Measurements from ENCODE around the gene MMD. TPM values are rescaled to one million over a fixed set of nuclear protein-coding genes. Genes with fewer than 3 reads are reported as not detected.
"Not testable (repeated sequence)": the region's sequence is repeated elsewhere in the genome, so short reads cannot be mapped to it uniquely, and the experiment has no call there.

Gene MMD
- total RNA-seq, 1 donor from 2014 or later, result 8.9 TPM

- DNase-seq (ENCODE audit: low spot score), result no peak
These were observed 22.3 kb upstream of the MMD start for GRCh38 chr17:55443904-55444303.

- DNase-seq (ENCODE audit: low spot score), result no peak
These were observed 21.5 kb upstream of the MMD start for GRCh38 chr17:55442953-55443683.

GRCh38 chr17:55442462-55442861, 20.8 kb upstream of the MMD start:
- no peak for DNase-seq (ENCODE audit: low spot score)

- DNase-seq (ENCODE audit: low spot score), result no peak
These were observed 19.9 kb upstream of the MMD start for GRCh38 chr17:55441544-55441943.

GRCh38 chr17:55440391-55440790, 18.8 kb upstream of the MMD start:
- DNase-seq (ENCODE audit: low spot score), result no peak

GRCh38 chr17:55437159-55437605, 15.5 kb upstream of the MMD start:
- DNase-seq (ENCODE audit: low spot score), result no peak

GRCh38 chr17:55436224-55437158, 14.9 kb upstream of the MMD start:
- no peak for DNase-seq (ENCODE audit: low spot score)

GRCh38 chr17:55435408-55435807, 13.8 kb upstream of the MMD start:
- no peak for DNase-seq (ENCODE audit: low spot score)

- no peak for DNase-seq (ENCODE audit: low spot score)
These were observed 13.1 kb upstream of the MMD start for GRCh38 chr17:55434721-55435120.

GRCh38 chr17:55433629-55434422, 12.2 kb upstream of the MMD start:
- DNase-seq (ENCODE audit: low spot score), result no peak

GRCh38 chr17:55433029-55433628, 11.5 kb upstream of the MMD start:
- DNase-seq (ENCODE audit: low spot score), result no peak

GRCh38 chr17:55432358-55433028, 10.9 kb upstream of the MMD start:
- no peak for DNase-seq (ENCODE audit: low spot score)

GRCh38 chr17:55431914-55432313, 10.3 kb upstream of the MMD start:
- DNase-seq (ENCODE audit: low spot score), result not testable (repeated sequence)

- no peak for DNase-seq (ENCODE audit: low spot score)
These were observed 9.1 kb upstream of the MMD start for GRCh38 chr17:55430541-55431288.

GRCh38 chr17:55427587-55427882, 5.9 kb upstream of the MMD start:
- DNase-seq (ENCODE audit: low spot score), result no peak

GRCh38 chr17:55426851-55427586, 5.4 kb upstream of the MMD start:
- no peak for DNase-seq (ENCODE audit: low spot score)

GRCh38 chr17:55424893-55425540, 3.4 kb upstream of the MMD start:
- DNase-seq (ENCODE audit: low spot score), result no peak

- DNase-seq (ENCODE audit: low spot score), result no peak
These were observed 1.9 kb upstream of the MMD start for GRCh38 chr17:55423535-55423934.

- DNase-seq (ENCODE audit: low spot score), result not testable (repeated sequence)
These were observed 1.2 kb upstream of the MMD start for GRCh38 chr17:55422828-55423164.
